Stimulated activated CD4-positive, alpha-beta T cell treated with anti-CD3 and anti-CD28 coated beads, Interleukin-4, amount 100 ng/mL, for 4 hours (primary cell): Measurements from ENCODE around the gene CACNA1A.
A peak's percentile ranks its signal among the peaks of the same experiment; 100 is the strongest.

ENCODE experiments used
- DNase-seq, 2 experiments: peaks; one replicate each; pipeline ENCODE4 v3.0.0-alpha.2; 2020

Gene CACNA1A

GRCh38 chr19:13301627-13302334 lies 204.5 kb downstream of the CACNA1A start:
- DNase-seq: no peak

- no peak for DNase-seq
These were observed 205.8 kb downstream of the CACNA1A start for GRCh38 chr19:13300421-13301030.

GRCh38 chr19:13299838-13300237 lies 206.4 kb downstream of the CACNA1A start:
- DNase-seq: no peak

GRCh38 chr19:13298565-13299481 lies 207.5 kb downstream of the CACNA1A start:
- DNase-seq: no peak

- DNase-seq: no peak
These were observed 209.3 kb downstream of the CACNA1A start for GRCh38 chr19:13297023-13297422.

- no peak for DNase-seq
These were observed 211.3 kb downstream of the CACNA1A start for GRCh38 chr19:13294812-13295567.

GRCh38 chr19:13291913-13292312 lies 214.4 kb downstream of the CACNA1A start:
- no peak for DNase-seq

GRCh38 chr19:13290741-13291140 lies 215.5 kb downstream of the CACNA1A start:
- DNase-seq: no peak

- DNase-seq: no peak
These were observed 217.0 kb downstream of the CACNA1A start for GRCh38 chr19:13289295-13289694.

GRCh38 chr19:13286195-13286985 lies 219.9 kb downstream of the CACNA1A start:
- DNase-seq: no peak

GRCh38 chr19:13284929-13285928 lies 221.1 kb downstream of the CACNA1A start:
- no peak for DNase-seq

GRCh38 chr19:13283871-13284270 lies 222.4 kb downstream of the CACNA1A start:
- no peak for DNase-seq

GRCh38 chr19:13282486-13283065 lies 223.7 kb downstream of the CACNA1A start:
- DNase-seq: no peak

GRCh38 chr19:13281567-13282291 lies 224.6 kb downstream of the CACNA1A start:
- DNase-seq: no peak

- peak; percentile 35 to 43 for DNase-seq
These were observed 229.0 kb downstream of the CACNA1A start for GRCh38 chr19:13277104-13277809.

- DNase-seq: no peak
These were observed 231.1 kb downstream of the CACNA1A start for GRCh38 chr19:13275016-13275722.

- no peak for DNase-seq
These were observed 235.7 kb downstream of the CACNA1A start for GRCh38 chr19:13270514-13271105.

GRCh38 chr19:13269348-13269747 lies 236.9 kb downstream of the CACNA1A start:
- DNase-seq: no peak
